NB4 (cell line): Measurements from ENCODE around the gene FAAP20.

Experiments used
- DNase-seq: peaks from one replicate; pipeline ENCODE4 v3.0.0; 2010; ENCODE audit warnings: low read depth
- H3K4me3 ChIP-seq: one replicate; pipeline ENCODE4 v1.5.1; 2011; ENCODE audit warnings: mild to moderate bottlenecking, low read depth, low read length, moderate library complexity
- CTCF ChIP-seq: IDR thresholded peaks from one replicate; pipeline ENCODE4 v1.5.1; 2012; ENCODE audit warnings: low read depth, low read length
- MAX ChIP-seq: IDR thresholded peaks from 2 replicates; pipeline ENCODE4 v1.6.1; 2011; ENCODE audit warnings: low read depth, low read length
- MYC ChIP-seq: IDR thresholded peaks from 2 replicates; pipeline ENCODE4 v1.6.1; 2011; ENCODE audit warnings: low read depth, low read length
- POLR2A ChIP-seq: IDR thresholded peaks from 2 replicates; pipeline ENCODE4 v1.6.1; 2011; ENCODE audit warnings: mild to moderate bottlenecking; ENCODE audit not compliant: insufficient read length; ENCODE audit errors: extremely low read depth

Gene FAAP20

GRCh38 chr1:2202843-2203601, 8.4 kb upstream of the FAAP20 start:
- TF ChIP-seq CTCF (no peak), POLR2A (no peak), MYC (no peak), MAX (no peak)
- H3K4me3 ChIP-seq: no peak overlapping the region
- DNase-seq: no peak

GRCh38 chr1:2202008-2202575, 7.5 kb upstream of the FAAP20 start:
- TF ChIP-seq MAX: no peak
- no peak for TF ChIP-seq MYC
- no peak for TF ChIP-seq POLR2A
- TF ChIP-seq CTCF: no peak
- no peak for DNase-seq
- no peak overlapping the region for H3K4me3 ChIP-seq

GRCh38 chr1:2201062-2201461, 6.5 kb upstream of the FAAP20 start:
- DNase-seq: no peak
- no peak overlapping the region for H3K4me3 ChIP-seq
- TF ChIP-seq CTCF (no peak), MAX (no peak), MYC (no peak), POLR2A (no peak)

GRCh38 chr1:2200308-2200943, 5.9 kb upstream of the FAAP20 start:
- TF ChIP-seq MAX: no peak
- no peak for TF ChIP-seq CTCF
- TF ChIP-seq MYC: no peak
- no peak for TF ChIP-seq POLR2A
- H3K4me3 ChIP-seq: no peak overlapping the region
- no peak for DNase-seq

- DNase-seq: no peak
- TF ChIP-seq MAX: no peak
- no peak for TF ChIP-seq MYC
- no peak for TF ChIP-seq CTCF
- TF ChIP-seq POLR2A: no peak
- H3K4me3 ChIP-seq: no peak overlapping the region
Measured at GRCh38 chr1:2199042-2199810, 4.7 kb upstream of the FAAP20 start.
